ENCODE results near the gene GARRE1.
"Not testable (repeated sequence)": the region's sequence is repeated elsewhere in the genome, so short reads cannot be mapped to it uniquely, and the experiment has no call there.

Gene GARRE1

DNA sequence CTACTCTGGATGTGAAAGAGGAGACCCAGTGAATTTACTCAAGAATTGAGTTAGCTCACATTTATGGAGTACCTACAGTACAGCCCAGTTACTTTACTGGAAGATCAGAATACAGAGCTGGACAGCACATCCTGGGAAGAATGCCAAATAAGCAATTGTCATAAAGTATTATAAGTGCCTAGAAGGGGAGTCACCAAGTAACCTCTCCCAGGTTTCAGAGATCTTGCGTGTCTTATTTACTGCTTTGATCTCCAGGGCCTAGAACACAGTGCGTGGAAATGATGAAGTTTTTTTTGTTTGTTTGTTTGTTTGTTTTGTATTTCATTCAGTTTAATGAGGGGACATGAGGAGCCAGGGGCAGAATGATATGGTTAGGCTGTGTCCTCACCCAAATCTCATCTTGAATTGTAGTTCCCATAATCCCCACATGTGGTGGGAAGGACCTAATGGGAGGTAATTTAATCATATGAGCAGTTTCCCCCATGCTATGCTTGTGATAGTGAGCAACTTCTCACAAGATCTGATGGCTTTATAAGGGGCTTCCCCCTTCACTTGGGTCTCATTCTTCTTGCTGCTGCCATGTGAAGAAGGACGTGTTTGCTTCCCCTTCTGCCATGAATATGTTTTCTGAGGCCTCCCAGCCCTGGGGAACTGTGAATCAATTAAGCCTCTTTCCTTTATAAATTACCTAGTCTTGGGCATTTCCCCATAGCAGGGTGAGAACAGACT lies 5.2 kb downstream of the GARRE1 start:
- no peak for DNase-seq

- no peak for DNase-seq
These were observed 6.4 kb downstream of the GARRE1 start for GRCh38 chr19:34260771-34261173.

DNA sequence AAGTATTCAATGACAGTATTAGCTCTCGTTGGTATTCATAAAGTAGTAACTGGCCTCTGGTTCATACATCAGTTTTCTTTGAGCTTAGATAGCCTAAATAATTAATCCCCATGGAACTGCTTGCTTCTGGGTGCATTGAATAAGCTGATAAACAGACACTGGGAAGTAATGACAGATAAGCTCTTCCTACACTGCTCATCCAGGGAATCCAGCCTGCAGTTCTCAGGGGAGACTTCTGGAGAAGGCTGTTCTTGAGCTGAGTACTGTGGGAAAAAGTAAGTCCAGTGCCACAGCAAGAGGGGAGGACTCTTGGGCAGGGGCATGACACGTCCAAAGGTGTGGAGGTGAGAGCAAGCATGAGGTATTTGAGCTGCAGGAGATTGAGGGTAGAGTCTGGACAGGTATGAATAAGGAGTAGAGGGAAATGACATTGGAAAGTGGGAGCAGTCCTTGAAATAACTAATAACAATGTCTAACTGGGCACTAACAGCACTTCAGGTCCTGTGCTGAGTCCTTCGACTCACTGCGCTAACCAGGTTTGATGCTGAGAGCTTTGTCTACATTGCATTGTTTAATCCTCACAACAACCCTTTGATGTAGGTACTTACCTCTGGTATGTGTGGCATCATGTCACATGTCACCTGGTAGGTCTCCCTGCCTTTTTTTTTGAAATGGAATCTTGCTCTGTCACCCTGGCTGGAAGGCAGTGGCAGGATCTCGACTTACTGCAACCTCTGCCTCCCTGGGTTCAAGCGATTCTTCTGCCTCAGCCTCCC lies 7.2 kb downstream of the GARRE1 start:
- no peak for DNase-seq

GRCh38 chr19:34263745-34264237 lies 9.4 kb downstream of the GARRE1 start:
- DNase-seq: no peak

- DNase-seq: no peak
These were observed 10.9 kb downstream of the GARRE1 start for GRCh38 chr19:34265221-34265650.

DNA sequence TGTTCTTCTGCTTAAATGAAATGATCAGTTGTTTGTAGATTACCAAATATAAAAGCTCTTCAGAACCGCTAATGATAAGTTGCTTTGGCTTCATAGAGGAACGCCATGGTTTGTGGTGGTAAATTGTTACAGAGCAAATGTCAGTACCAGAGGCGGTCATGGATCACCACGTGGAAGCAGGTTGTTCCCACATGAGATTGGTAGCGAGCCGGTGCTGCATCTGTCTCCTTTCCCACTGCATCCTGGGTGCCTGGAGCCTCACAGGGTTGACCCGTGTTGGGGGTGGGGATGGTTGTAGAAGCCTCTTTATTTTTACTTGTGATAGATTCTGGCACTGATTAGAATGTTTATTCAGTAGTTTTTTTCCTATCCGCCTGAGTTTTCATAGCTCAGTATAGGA lies 14.7 kb downstream of the GARRE1 start:
- DNase-seq: no peak

- DNase-seq: no peak
These were observed 15.1 kb downstream of the GARRE1 start for GRCh38 chr19:34269489-34269888.

- no peak for DNase-seq
These were observed 15.7 kb downstream of the GARRE1 start for GRCh38 chr19:34269968-34270621.

- no peak for DNase-seq
These were observed 18.8 kb downstream of the GARRE1 start for GRCh38 chr19:34273121-34273520.

DNA sequence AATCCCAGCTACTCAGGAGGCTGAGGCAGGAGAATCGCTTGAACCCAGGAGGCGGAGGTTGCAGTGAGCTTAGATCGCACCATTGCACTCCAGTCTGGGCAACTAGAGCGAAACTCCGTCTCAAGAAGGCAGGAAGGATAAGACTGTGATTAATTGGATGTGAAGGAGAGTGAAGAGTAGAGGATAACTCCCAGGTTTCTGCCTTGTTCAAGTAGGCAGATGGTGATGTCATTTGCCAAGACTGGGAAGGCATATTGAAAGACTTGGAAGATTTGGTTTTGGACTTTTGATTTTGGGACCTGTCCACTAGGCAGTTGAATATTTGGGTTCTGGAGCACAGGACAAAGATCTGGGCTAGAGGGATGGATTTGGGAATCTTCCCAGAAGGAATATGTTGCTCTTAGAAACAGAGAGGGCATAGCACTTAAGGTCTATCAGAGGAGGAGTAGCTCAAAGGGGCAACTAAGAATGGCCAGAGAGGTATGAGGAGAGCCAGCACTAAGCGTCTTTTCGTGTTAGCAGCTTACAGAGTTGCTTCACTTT lies 20.0 kb downstream of the GARRE1 start:
- DNase-seq: no peak

DNA sequence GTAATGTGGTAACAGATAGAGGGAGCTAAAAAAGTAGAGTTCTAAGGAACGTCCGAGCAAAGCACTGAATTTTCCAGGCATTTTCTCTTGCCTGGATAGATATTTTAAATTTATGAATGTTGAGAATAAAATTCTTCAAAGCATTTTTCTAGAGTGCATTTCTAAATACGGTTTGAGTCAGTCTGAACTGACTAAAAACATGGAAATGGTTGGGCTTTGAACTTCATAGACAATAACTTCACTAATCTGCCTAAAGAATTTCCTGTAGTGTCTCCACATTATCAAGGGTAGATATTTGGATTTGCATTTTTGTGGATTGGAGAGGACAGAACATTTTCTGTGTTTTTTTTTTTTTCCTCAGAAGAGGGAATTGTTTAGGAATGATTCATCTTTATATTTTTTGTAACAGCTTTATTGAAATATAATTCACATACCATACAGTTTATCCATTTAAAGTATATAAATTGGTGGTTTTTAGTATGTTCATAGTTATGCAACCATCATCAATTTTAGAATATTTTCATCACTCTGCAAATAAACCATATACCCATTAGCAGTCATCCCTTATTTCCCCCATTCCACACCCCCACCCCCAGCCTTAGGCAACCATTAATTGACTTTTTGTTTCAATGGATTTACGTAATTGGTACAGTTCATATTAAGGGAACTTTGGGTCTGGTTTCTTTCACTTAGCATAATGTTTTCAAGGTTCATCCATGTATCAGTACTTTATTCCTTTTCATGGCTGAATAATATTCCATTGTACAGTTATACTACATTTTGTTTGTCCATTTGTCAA lies 20.7 kb downstream of the GARRE1 start:
- no peak for DNase-seq

GRCh38 chr19:34275705-34276104 lies 21.4 kb downstream of the GARRE1 start:
- no peak for DNase-seq

- no peak for DNase-seq
These were observed 22.3 kb downstream of the GARRE1 start for GRCh38 chr19:34276614-34277013.

GRCh38 chr19:34277244-34277643 lies 22.9 kb downstream of the GARRE1 start:
- DNase-seq: no peak

DNA sequence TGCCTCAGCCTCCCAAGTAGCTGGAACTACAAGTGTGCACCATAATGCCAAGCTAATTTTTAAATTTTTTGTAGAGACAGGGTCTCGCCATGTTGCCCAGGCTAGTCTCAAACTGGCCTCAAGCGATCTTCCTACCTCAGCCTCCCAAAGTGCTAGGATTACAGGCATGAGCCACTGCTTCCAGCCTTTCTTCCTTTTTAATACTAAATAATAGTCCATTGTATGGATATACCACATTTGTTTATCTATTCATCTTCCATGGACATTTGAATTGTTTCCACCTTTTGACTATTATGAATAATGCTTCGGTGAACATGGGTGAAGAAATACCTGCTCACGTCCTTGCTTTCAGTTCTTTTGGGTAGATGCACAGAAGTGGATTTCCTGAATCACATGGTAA lies 24.4 kb downstream of the GARRE1 start:
- DNase-seq: no peak

DNA sequence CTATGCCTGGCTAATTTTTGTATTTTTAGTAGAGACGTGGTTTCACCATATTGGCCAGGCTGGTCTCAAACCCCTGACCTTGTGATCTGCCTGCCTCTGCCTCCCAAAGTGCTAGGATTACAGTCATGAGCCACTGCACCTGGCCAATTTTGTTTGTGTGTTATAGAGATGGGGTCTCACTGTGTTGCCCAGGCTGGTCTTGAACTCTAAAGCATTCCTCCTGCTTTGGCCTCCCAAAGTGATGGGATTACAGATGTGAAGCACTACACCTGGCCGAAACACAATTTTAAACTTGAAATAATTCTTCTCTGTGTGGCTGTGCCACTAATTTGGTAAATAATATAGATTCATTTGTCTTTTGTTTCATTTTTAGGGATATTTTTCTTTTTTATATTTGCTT lies 27.1 kb downstream of the GARRE1 start:
- DNase-seq: not testable (repeated sequence)

DNA sequence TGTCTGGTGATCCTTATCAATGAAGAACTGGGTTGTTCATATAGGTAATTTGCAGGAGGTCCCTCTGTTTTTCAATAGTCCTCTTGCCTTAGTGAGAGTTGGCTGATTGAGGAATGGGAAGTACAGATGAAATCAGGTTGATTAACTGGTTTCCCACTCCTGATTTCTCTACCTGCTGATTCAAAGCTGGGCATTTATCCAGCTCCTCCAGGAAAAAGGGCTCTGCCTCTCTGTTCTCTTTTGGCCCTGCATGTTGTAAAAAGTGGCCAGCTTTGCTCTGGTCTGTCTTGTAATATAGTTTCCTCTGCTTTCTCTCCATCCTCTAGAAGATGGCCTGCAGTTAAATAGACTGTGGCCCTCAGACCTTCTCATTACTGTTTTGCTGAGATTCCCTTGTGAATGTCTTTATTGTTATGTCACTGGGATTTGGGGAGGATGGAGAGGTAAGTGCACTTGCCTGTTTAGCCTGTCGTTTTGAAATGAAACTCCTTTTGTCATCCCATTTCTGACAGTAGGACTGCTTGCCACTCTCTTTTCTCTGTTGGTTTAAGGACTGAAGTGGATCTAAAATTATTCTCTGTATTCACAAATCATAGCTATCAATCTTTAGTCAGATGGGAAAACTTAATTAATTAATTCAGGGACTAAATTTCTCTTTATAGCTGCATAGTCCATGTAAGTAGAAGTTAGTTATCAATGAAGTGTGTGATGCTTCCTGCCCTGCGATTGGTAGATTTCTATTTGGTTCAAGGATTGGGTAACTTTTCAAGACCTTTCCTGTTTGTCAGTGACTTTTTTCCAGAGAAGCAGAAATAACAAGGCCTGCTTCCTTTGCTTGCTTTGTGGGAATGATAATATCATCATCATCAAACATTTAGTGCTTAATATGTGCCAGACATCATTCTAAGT lies 28.5 kb downstream of the GARRE1 start:
- no peak for DNase-seq

DNA sequence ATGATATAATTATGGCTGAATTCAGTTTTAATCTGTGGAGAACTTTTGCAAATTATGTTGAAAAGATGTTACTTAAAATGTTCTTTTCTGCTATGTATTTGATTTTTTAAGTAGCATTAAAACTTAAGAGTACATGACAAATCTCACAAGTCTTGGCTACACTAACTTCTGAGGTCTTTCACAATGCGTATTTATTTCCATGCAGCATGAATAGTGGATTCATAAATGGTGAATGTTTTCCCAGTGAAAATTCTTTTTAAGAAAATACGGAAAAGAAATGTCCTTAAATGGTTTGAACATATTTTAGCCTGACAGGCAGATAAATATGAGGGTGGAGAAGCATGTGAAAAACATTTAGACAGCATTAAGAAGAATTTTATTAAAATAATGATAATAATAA lies 30.2 kb downstream of the GARRE1 start:
- no peak for DNase-seq

DNA sequence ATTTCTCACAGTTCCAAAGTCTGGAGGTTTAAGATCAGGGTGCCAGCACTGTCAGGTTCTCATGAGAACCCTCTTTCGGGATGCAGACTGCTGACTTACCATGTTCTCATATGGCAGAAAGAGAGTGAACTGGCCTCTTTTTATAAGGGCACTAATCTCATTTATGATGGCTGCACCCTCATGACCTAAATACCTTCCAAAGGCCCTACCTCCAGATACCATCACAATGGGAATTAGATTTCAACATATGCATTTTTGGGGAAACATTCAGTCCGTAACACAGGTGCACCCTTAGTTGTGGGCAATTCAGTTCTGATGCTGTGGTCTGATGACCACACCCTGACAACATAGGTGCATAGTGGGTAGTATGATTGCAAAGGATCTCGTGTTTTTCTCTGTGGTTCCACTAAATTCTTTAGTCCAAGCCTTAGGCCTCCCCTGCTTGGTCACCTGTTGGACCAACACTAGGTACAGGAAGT lies 33.3 kb downstream of the GARRE1 start:
- DNase-seq: no peak

- no peak for DNase-seq
These were observed 34.0 kb downstream of the GARRE1 start for GRCh38 chr19:34288381-34288780.

DNA sequence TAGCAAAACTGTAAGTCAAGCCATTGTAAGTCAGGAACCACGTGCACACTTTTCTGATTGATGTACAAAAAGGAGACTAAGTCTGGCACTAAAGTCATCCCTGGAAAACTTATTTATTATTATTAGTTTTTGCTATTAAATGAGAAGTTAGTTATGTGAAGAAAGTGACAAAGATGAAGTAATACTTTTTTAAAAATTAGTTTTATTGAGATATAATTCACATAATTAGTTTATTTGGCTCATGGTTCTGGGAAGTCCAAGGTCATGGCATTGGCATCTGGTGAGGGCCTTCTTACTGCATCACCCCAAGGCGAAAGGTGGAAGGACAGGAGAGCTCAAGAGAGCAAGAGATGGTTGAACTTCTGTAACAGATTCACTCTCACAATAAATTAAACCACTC lies 36.9 kb downstream of the GARRE1 start:
- no peak for DNase-seq

Measured in NCI-H1436 (cell line).